GDM1 (cell line): ENCODE measurements around the gene INO80C.
"Not testable (repeated sequence)": the region's sequence is repeated elsewhere in the genome, so short reads cannot be mapped to it uniquely, and the experiment has no call there.

Experiments
- DNase-seq: peaks from one replicate; lab custom pipeline; 2025; lab: John Stamatoyannopoulos, UW

INO80C gene

GRCh38 chr18:35459997-35460396 lies 37.8 kb downstream of the INO80C start:
- DNase-seq, result no peak

- no peak for DNase-seq
These were observed 38.9 kb downstream of the INO80C start for GRCh38 chr18:35458677-35459441.

GRCh38 chr18:35458271-35458670 lies 39.5 kb downstream of the INO80C start:
- no peak for DNase-seq

GRCh38 chr18:35457140-35457704 lies 40.5 kb downstream of the INO80C start:
- no peak for DNase-seq

- DNase-seq, result no peak
These were observed 41.6 kb downstream of the INO80C start for GRCh38 chr18:35455926-35456763.

DNA sequence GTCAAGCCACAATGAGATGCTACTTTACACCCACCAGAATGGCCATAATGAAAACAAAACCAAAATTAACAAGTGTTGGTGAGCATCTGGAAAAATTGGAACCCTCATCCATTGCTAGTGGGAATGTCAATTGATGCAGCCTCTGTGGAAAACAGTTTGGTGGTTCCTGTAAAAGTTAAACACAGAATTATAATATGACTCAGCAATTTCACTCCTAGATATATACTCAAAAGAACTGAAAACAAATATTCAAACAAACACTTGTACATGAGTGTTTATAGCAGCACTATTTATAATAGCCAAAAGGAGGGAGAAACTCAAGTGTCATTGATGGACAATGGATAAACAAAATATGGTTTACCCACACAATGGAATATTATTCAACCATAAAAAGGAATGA lies 43.0 kb downstream of the INO80C start:
- no peak for DNase-seq

GRCh38 chr18:35453065-35453464 lies 44.7 kb downstream of the INO80C start:
- not testable (repeated sequence) for DNase-seq

- no peak for DNase-seq
These were observed 45.8 kb downstream of the INO80C start for GRCh38 chr18:35451916-35452315.

DNA sequence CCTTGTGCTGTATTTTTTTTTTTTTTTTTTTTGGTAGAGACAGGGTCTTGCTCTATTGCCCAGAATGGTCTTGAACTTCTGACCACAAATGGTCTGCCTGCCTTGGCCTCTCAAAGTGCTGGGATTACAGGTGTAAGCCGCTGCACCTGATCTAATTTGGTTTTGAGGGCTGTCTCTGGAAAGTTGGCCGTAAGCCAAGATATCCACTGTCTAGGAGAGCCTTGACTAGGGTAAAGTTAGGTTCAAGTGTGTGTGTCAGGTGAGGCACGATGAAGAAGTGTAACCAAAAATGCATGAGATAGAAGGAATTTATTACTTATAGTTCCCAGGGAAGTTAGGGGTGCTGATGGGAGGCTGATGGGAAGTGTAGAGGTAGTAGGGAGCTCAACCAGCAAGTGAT lies 46.7 kb downstream of the INO80C start:
- DNase-seq, result no peak

DNA sequence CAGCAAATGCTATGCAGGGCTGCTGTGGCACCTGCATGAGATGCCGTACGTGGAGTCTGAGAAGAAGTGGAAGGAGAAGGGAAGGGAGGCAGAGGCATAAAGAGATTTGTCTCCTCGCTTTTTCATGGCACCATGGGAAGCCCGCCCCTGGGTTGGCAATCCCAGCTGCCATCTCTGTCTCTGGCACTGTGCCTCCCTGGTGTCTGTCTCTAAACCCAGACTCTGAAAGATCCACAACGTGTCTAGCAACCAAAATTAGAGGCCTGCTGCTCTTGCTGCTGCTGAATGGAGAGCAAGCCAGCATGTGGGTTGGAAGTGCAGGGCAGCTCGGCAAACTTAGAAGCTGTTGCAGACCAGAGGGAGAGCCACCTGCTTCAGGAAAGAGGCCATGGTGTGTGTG lies 53.1 kb downstream of the INO80C start:
- no peak for DNase-seq

DNA sequence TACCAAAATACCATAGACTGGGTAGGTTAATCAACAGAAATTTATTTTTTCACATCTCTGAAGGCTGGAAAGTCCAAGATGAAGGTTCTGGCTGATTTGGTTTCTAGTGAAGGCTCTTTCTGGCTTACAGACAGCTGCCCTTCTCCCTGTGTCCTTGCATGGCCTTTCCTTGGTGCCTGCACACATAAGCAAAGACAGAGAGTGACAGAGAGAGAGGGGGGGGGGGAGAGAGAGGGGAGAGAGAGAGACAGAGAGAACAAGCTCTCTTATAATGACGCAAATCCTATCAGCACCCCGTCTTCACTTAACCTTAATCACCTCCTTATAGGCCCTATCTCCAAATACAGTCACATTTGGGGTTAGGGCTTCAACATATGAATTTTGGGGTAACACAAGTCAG lies 53.9 kb downstream of the INO80C start:
- DNase-seq, result no peak

GRCh38 chr18:35443434-35443833 lies 54.3 kb downstream of the INO80C start:
- no peak for DNase-seq

DNA sequence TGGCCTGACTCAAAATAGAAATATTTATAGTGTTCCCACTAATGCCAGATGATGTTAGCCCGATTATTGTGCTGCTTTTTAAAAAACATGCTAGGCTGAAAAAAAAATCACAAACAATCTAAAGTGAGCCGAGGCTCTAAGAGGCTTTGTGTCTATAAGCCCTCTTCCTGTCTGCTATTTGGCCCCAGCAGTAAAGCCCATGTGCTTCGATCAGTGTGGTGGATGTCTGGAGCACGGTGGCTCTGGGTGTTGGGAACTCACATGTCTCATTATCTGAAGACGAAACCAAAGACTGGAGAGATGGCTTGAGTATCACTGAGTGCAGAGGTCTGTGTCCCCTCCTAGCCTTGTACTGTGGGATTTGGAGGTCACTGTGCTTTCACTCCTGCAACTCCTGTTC lies 55.1 kb downstream of the INO80C start:
- no peak for DNase-seq

DNA sequence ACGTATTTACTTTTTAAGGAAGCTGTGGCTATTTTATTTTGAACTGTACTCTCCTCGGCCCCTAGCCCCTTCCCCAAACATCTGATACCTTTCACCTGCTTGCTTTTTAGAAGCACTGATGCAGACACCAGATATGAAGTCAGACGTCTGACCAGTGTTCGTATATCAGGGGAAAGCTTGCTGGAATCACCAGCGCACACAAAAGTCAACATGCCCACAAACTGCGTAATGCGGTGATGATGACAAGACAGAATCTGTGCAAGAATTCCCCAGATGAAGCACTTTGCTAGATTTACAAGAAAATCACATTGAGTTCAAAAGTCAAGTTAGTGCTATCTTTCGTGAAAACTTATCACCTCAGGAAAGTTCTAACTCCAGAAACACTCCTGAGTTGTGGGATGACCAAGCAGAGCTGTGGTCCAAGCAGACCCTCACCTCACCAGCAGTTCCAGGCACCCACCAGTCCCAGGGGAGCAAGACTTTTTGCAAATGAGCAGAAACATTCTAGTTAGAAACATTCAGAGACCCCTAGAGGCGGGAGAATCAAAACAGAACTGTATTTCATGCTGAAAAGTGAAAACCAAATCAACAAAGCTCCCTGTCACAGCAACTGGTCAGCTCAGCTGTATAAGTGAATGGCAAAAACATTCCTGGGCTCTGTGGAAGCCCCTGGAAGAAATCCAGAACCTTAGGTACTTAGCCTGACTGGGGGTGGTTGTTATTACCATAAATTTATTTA lies 55.7 kb downstream of the INO80C start:
- DNase-seq, result no peak

DNA sequence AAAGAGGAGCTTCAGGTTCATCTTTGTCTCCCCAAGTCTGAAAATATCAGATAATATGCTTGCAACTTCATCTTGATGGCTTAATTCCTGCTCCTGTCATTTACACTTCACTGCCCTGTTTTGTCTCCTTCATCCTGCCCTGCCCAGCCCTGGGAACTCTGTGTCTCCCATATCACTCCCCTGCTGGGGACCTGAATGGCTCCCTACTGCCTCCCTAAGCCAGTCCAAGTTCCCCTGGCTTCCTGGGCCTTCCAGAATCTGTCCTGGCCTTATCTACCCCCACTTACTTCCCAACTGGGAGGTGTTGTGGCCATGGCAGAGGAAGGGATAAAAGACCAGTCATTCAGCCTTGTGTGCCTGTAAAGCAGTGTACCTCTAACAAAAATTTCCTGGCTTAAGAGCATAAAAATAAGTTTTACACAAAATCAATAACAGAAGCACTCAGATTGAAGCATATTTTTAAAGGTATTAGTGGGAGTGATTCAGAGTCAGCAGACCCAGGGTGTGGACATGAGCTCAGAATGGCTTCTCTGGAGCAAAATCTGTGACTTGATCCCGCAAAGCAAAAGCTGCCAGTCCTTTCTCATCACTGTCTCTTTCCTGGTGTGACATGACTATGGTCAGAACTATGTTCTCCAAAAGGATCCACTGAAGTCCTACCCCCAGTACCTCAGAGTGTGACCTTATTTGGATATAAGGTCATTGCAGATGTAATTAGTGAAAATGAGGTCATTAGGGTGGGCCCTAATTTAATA lies 59.1 kb downstream of the INO80C start:
- no peak for DNase-seq

DNA sequence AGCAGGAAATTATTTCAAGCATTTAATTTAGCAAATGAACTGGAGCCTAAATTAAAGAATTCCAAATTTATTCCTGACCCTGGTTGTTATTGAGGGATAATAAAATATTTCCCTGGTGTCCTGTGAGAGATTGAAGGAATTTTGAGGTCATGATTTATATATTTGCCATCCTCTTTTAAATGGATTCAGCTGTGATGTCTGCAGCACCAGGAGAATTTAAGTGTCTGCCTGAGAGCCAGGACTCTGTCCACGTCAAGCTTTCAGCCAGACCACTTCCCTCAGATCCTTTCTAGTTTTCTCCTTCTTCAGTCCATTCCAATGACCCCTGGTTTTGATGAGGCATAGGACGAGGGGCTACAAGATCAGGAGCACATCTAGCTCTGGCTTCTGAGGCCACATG lies 59.9 kb downstream of the INO80C start:
- DNase-seq, result no peak

- DNase-seq, result no peak
These were observed 61.6 kb downstream of the INO80C start for GRCh38 chr18:35436076-35436649.

DNA sequence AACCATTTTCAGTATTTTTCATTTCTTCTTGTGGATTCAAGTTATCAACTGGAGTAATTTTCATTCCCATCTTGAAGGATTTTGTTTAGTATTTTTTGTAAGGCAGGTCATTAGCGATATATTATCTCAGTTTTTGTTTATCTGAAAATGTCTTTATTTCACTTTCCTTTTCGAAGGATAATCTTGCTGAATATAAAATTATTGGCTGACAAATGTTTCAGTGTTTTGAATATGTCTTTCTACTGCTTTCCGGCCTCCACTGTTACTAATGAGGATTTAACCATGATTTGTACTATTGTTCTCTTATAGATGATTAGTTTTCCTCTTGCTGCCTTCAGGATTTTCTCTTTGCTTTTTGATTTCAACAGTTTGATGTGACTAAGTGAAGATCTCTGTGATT lies 62.4 kb downstream of the INO80C start:
- DNase-seq, result no peak

GRCh38 chr18:35432565-35433001 lies 65.2 kb downstream of the INO80C start:
- no peak for DNase-seq

DNA sequence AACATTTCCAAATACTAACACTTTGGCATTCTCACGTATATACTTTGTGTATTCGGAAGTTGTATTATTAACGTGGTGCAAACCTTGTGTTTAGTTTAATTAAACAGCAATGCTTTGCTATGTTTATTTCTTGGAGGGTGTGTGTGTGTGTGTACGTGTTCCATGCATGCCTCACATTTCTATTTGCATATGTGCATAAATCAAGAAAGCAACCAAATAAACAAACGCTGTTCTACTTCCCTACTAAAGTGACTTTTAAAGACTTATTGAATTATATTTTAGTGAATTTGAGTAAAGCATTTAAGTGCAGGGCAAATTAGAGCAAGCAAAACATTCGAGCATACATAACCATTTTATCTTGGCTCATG lies 66.4 kb downstream of the INO80C start:
- DNase-seq, result no peak

GRCh38 chr18:35430721-35431373 lies 66.9 kb downstream of the INO80C start:
- DNase-seq, result no peak
